Lung (tissue), 12 donors: ENCODE measurements around the gene AKAIN1. TPM values are rescaled to one million over a fixed set of nuclear protein-coding genes. Genes with fewer than 3 reads are reported as not detected.

Source experiments
- ATAC-seq: fragments of 200-7000 bp; cut with Tn5 transposase; one replicate; pipeline ENCODE4 v1.9.1; 2020; ENCODE audit warnings: moderate number of reproducible peaks; ENCODE audit not compliant: insufficient read depth, low FRiP score
- DNase-seq, 3 donors: peaks; one replicate each; pipeline ENCODE4 v3.0.0-alpha.2; 2013 to 2017
- H3K27ac ChIP-seq, 2 donors: one replicate each; pipeline ENCODE4 v1.5.1; 2013; ENCODE audit warnings: mild to moderate bottlenecking in 2 of 2, moderate library complexity in 2 of 2, control low read depth in 1 of 2, inconsistent platforms in 1 of 2, low read depth in 1 of 2, low read length in 1 of 2
- H3K27me3 ChIP-seq, 3 donors: one replicate each; pipeline ENCODE4 v1.5.1; 2013; ENCODE audit warnings: low read length in 2 of 3; ENCODE audit not compliant: control insufficient read depth in 3 of 3, insufficient read depth in 3 of 3
- H3K36me3 ChIP-seq, 4 donors: one replicate each; pipeline ENCODE4 v1.5.1; 2013; ENCODE audit warnings: low read length in 4 of 4, mild to moderate bottlenecking in 1 of 4, moderate library complexity in 1 of 4; ENCODE audit not compliant: control insufficient read depth in 4 of 4, insufficient read depth in 4 of 4
- H3K4me1 ChIP-seq, 5 donors: one replicate each; pipeline ENCODE4 v1.5.1; 2013; ENCODE audit warnings: low read length in 5 of 5, mild to moderate bottlenecking in 2 of 5, moderate library complexity in 1 of 5; ENCODE audit not compliant: control insufficient read depth in 5 of 5, insufficient read depth in 5 of 5
- H3K4me3 ChIP-seq: one replicate; pipeline ENCODE4 v1.5.1; 2013; ENCODE audit warnings: mild to moderate bottlenecking, control low read depth, moderate library complexity
- H3K9ac ChIP-seq, 2 donors: one replicate each; pipeline ENCODE4 v1.5.1; 2013; ENCODE audit warnings: low read length in 2 of 2, control low read depth in 1 of 2; ENCODE audit not compliant: insufficient read depth in 1 of 2
- H3K9me3 ChIP-seq, 4 donors: one replicate each; pipeline ENCODE4 v1.5.1; 2013; ENCODE audit warnings: low read length in 3 of 4, mild to moderate bottlenecking in 1 of 4, moderate library complexity in 1 of 4; ENCODE audit not compliant: control insufficient read depth in 4 of 4, insufficient read depth in 3 of 4
- CTCF ChIP-seq: IDR thresholded peaks from 2 replicates; pipeline ENCODE4 v1.5.1; 2012; ENCODE audit warnings: mild to moderate bottlenecking; ENCODE audit errors: control extremely low read depth, extremely low read depth
- WGBS, 2 donors: extraction: QIAGEN DNeasy Blood & Tissue Kit; methylation state at CpG; one replicate each; pipeline ENCODE4 v1.1.7; 2013; 5-methylcytosine and 5-hydroxymethylcytosine counted together
- polyA plus RNA-seq, 2 donors: library from polyadenylated mRNA; stranded (reverse); fragments of 200-250 nt; gene quantifications; one replicate each; pipeline ENCODE4 v1.2.1, GENCODE V29; 2013
- total RNA-seq, 2 donors: library from RNA; depleted of rRNA in 1 of 2; stranded (reverse); fragments of >200 nt in 1 of 2; gene quantifications; one replicate each; pipeline ENCODE4 v1.2.1, GENCODE V29; 2014 to 2021
- donor health status: control.
- donor health status: control.
- donor health status: Bipolar disorder and iron deficiency.
- donor health status: healthy.
- donor health status: DM: yes; HTN: yes; CAD: no.

The AKAIN1 gene
- total and polyA plus RNA-seq, 4 donors: not detected

DNA sequence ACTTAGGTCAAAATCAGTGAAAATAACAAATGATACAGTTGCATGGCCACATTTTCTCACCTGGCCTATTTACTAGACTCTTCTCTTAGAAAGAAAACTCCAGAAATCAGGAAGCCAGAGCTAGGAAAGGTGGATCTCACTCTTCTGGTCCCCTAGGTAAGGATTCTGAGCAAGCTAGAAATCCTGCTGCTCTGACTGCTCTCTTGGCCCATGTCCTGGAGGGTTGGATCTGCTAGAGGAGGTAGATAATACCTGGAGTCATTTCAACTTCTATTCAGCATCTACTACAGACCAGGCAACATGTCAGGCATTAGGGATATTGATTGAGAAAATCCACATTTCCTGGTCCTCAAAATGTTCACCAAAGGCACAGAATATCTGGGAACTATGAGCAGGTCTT, 34.9 kb downstream of the AKAIN1 start:
- Histone ChIP-seq H3K9ac (no peak overlapping the region), H3K36me3 (no peaks in the 10 kb centered on the region), H3K27me3 (no peaks in the 10 kb centered on the region), H3K4me1 (no peaks in the 10 kb centered on the region), H3K27ac (no peak overlapping the region), H3K9me3 (no peaks in the 10 kb centered on the region), H3K4me3 (no peak overlapping the region)
- DNase-seq: no peak
- ATAC-seq: no peak
- TF ChIP-seq CTCF: no peak

DNA sequence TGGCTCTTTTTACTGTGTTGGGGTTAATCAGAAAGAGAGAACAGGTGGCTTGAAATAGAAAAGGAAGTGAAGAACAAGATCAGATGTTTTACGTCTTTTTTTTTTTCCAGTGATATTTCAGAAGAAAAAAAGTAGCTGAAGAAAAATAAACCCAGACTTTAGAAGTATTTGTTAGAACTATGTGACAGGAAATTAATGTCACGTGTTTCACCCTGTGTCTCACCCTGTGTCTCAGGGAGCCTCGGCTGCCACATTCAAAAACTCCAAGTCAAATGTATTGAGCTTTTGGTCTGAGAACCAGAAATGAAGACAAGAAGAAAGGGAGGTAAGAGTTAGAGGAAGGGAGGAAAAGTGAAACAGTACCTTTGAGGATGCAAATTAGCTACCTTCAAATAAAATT, 38.0 kb downstream of the AKAIN1 start:
- Histone ChIP-seq H3K4me3 (no peak overlapping the region), H3K36me3 (no peaks in the 10 kb centered on the region), H3K4me1 (no peaks in the 10 kb centered on the region), H3K9me3 (peaks cover 0 to 2% (median 0%) of the 10 kb centered on the region in 4 donors), H3K9ac (no peak overlapping the region), H3K27ac (no peak overlapping the region), H3K27me3 (no peaks in the 10 kb centered on the region)
- no peak for TF ChIP-seq CTCF
- ATAC-seq (no peak), DNase-seq (no peak)
- WGBS, 2 donors: 19 to 28% methylated on average over 3 of the region's 3 CpGs

DNA sequence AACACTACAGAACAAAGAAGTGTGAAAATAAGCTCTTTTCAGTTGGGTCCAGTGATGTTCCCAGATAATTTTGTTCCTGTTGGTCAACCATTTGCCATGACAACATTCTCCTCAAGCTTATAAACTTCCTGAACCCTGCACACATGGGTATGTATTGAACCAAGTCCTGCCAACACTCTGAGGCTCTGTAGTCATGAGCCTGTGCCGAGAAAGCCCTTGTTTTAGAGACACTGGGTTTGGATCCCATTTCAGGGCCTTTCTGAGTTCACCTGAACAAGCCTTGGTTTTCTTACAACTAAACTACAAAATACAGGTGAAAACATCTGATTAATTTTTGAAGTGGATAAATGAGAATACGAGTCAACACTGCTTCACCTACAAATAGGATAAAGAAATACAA, 38.5 kb downstream of the AKAIN1 start:
- Histone ChIP-seq H3K9me3 (peaks cover 0 to 2% (median 0%) of the 10 kb centered on the region in 4 donors), H3K9ac (no peak overlapping the region), H3K36me3 (no peaks in the 10 kb centered on the region), H3K27me3 (no peaks in the 10 kb centered on the region), H3K27ac (no peak overlapping the region), H3K4me3 (no peak overlapping the region), H3K4me1 (no peaks in the 10 kb centered on the region)
- TF ChIP-seq CTCF: no peak
- WGBS, 2 donors: 81 to 82% methylated on average over 2 of the region's 2 CpGs
- no peak for ATAC-seq
- no peak for DNase-seq

DNA sequence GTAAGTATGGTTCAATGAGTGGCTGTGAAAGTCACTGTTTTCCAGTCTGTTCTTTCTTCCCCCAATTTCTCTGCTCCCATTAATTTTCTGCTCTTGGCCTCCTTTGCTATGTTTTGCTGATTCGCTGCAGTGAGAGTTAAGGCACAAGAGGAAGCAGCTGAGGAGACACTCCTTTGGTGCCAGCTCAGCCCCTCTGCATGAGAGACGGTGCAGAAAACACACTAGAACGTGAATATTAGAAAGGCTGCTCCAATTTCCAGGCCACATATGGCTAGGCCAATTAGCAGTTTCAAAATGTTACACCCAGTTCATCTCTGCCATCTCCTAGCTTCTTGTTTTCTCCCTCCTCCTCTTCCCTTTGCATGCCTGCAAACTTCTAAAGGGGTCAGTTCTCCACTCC, 38.9 kb downstream of the AKAIN1 start:
- H3K4me1 ChIP-seq: no peaks in the 10 kb centered on the region
- H3K4me3 ChIP-seq: no peak overlapping the region
- H3K9ac ChIP-seq: no peak overlapping the region
- H3K36me3 ChIP-seq: no peaks in the 10 kb centered on the region
- peaks cover 0 to 2% (median 0%) of the 10 kb centered on the region in 4 donors for H3K9me3 ChIP-seq
- DNase-seq (no peak), ATAC-seq (no peak)
- 41 to 43% methylated on average over 3 of the region's 3 CpGs for WGBS, 2 donors
- H3K27ac ChIP-seq: no peak overlapping the region
- no peaks in the 10 kb centered on the region for H3K27me3 ChIP-seq
- TF ChIP-seq CTCF: no peak
